ENCODE results near the gene TRIM2. TPM values are rescaled to one million over a fixed set of nuclear protein-coding genes. Genes with fewer than 3 reads are reported as not detected.

TRIM2 gene
- total and polyA plus RNA-seq, 3 donors from 2014 or later: 6.1 to 12.8 (median 10.7) TPM

DNA sequence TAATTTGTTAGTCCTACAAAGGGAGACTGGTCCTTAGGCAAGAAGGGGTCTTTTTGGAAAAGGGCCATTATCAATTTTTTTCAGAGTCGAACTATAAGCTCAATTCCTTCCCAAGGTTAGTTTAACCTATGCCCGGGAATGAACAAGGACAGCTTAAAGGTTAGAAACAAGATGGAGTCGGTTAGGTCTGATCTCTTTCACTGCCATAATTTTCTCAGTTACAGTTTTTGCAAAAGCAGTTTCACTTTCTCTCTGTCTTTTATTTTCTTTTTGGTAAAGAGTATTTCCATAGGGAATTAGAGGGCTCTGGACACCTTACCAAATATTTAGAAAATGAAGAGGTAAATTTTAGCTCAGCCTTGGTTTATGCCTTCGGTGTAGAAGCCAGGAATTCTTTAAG lies 64.1 kb downstream of the TRIM2 start:
- 48 to 67% methylated on average over 4 of the region's 4 CpGs for WGBS, 2 donors
- no peak overlapping the region for H3K4me3 ChIP-seq
- no peak for DNase-seq
- TF ChIP-seq POLR2A (IDR thresholded peaks at IDR 0.05): no peak
- TF ChIP-seq, protein P1, sequence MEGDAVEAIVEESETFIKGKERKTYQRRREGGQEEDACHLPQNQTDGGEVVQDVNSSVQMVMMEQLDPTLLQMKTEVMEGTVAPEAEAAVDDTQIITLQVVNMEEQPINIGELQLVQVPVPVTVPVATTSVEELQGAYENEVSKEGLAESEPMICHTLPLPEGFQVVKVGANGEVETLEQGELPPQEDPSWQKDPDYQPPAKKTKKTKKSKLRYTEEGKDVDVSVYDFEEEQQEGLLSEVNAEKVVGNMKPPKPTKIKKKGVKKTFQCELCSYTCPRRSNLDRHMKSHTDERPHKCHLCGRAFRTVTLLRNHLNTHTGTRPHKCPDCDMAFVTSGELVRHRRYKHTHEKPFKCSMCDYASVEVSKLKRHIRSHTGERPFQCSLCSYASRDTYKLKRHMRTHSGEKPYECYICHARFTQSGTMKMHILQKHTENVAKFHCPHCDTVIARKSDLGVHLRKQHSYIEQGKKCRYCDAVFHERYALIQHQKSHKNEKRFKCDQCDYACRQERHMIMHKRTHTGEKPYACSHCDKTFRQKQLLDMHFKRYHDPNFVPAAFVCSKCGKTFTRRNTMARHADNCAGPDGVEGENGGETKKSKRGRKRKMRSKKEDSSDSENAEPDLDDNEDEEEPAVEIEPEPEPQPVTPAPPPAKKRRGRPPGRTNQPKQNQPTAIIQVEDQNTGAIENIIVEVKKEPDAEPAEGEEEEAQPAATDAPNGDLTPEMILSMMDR (IDR thresholded peaks at IDR 0.05): no peak
- H3K27ac ChIP-seq: no peak overlapping the region
- intact Hi-C loops (cut with DNase I; ENCODE audit: low total_unique reads): no loop called here
- no peaks in the 10 kb centered on the region for H3K27me3 ChIP-seq
- H3K36me3 ChIP-seq (ENCODE audit: low read depth, missing control alignments): no peaks in the 10 kb centered on the region
- H3K9me3 ChIP-seq: no peaks in the 10 kb centered on the region
- no peaks in the 10 kb centered on the region for H3K4me1 ChIP-seq

DNA sequence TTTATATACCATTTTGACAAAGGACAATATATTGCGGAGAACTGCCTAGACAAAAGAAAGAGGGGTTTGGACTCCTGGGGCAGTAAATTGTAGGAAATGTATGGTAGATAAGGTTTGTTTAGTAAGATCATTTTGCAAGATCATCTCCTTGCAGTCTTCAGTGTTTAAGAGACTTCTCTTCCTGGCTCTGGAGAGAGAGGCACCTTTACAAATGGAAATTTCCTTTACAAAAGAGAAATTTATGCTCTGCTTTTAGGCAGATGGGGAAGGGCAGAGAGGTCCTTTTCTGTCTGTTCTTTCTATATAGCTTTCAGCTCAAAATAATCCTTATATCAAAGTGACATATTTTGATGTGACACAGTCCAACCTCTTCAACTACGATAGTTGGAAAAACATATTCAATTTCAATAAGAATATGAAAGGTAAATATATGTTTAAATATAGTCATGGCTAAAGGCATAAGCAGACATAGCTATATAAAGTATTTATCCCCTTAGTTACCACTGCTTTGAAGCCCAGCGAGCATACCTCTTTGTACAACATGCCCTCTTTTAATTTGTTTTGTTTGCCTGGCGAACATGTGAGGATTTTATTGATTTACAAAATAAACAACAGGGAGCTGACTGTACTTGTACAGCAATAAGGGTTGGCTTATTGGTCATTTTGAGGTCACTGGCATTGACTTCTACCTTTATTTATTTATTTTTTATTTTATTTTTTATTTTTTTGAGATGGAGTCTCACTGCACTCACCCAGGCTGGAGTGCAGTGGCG lies 65.2 kb downstream of the TRIM2 start:
- 87 to 92% methylated on average over 5 of the region's 5 CpGs for WGBS, 2 donors
- TF ChIP-seq, protein P1 (IDR thresholded peaks at IDR 0.05): no peak
- TF ChIP-seq POLR2A (IDR thresholded peaks at IDR 0.05): no peak
- intact Hi-C loops (cut with DNase I; ENCODE audit: low total_unique reads): no loop called here
- Histone ChIP-seq H3K4me3 (no peak overlapping the region), H3K27me3 (no peaks in the 10 kb centered on the region), H3K4me1 (no peaks in the 10 kb centered on the region), H3K9me3 (no peaks in the 10 kb centered on the region), H3K27ac (no peak overlapping the region), H3K36me3 (ENCODE audit: low read depth, missing control alignments) (no peaks in the 10 kb centered on the region)
- DNase-seq: no peak

DNA sequence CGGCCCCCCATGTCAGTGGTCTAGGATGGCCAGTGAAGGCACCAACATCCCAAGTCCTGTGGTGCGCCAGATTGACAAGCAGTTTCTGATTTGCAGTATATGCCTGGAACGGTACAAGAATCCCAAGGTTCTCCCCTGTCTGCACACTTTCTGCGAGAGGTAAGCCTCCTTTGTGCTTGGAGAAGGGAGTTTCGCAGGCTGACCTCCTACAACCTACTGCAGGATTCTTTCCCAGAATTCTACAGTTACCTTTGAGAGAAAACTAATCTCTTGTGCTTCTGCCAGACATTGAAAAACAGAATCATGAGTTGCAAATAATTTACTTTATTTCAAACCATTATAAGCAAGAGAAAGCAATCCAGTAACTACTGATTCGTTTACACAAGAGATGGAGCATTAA lies 66.1 kb downstream of the TRIM2 start:
- H3K4me1 ChIP-seq: no peaks in the 10 kb centered on the region
- intact Hi-C loops (cut with DNase I; ENCODE audit: low total_unique reads): no loop called here
- H3K4me3 ChIP-seq: no peak overlapping the region
- no peaks in the 10 kb centered on the region for H3K27me3 ChIP-seq
- WGBS, 2 donors: 75 to 85% methylated on average over 6 of the region's 6 CpGs
- H3K27ac ChIP-seq: no peak overlapping the region
- DNase-seq: no peak
- no peak for TF ChIP-seq POLR2A (IDR thresholded peaks at IDR 0.05)
- TF ChIP-seq, protein P1 (IDR thresholded peaks at IDR 0.05): no peak
- H3K9me3 ChIP-seq: no peaks in the 10 kb centered on the region
- no peaks in the 10 kb centered on the region for H3K36me3 ChIP-seq (ENCODE audit: low read depth, missing control alignments)

DNA sequence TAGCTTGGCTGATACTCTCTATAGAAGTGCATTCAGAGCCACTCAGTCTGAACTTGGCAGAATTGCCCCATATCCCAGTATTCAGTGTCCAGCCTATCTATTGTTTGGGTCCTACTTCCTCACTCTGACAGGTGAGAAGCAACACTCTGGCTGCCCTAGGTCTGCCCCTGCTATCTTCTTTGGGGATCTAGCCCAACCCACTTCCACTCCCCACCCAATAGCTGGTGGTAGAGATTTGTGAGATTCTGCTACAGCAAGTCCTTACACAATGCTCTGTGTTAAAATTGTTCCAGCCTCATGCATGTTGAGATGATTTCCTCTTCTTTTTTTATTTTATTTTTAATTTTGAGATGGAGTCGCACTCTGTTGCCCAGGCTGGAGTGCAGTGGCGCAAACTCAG lies 67.6 kb downstream of the TRIM2 start:
- no peak for DNase-seq
- WGBS, 2 donors: 95 to 100% methylated on average over 2 of the region's 2 CpGs
- intact Hi-C loops (cut with DNase I; ENCODE audit: low total_unique reads): no loop called here
- Histone ChIP-seq H3K4me1 (no peaks in the 10 kb centered on the region), H3K36me3 (ENCODE audit: low read depth, missing control alignments) (no peaks in the 10 kb centered on the region), H3K4me3 (no peak overlapping the region), H3K9me3 (no peaks in the 10 kb centered on the region), H3K27ac (no peak overlapping the region), H3K27me3 (no peaks in the 10 kb centered on the region)
- TF ChIP-seq, protein P1 (IDR thresholded peaks at IDR 0.05): no peak
- no peak for TF ChIP-seq POLR2A (IDR thresholded peaks at IDR 0.05)

DNA sequence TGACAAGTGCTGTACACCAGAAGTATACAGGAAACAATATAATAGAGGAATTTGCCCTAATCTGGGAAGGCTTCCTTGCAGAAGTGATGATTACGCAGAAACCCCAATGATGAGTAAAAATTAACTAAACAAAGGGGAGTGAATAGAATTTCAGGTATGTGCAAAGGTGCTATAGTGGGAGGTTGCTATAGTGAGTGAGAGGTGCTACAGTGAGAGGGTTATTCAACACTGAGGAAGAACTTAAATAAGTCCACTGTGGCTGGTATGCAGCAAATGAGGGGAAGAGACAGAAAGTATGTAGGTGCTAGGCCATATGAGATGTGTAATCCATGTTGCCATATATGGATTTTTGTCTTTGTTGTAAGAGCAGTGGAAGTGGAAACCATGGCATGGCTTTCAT lies 69.5 kb downstream of the TRIM2 start:
- 96 to 98% methylated on average over 1 of the region's 1 CpG for WGBS, 2 donors
- intact Hi-C loops (cut with DNase I; ENCODE audit: low total_unique reads): no loop called here
- Histone ChIP-seq H3K4me3 (no peak overlapping the region), H3K4me1 (no peaks in the 10 kb centered on the region), H3K27me3 (no peaks in the 10 kb centered on the region), H3K9me3 (no peaks in the 10 kb centered on the region), H3K36me3 (ENCODE audit: low read depth, missing control alignments) (no peaks in the 10 kb centered on the region), H3K27ac (no peak overlapping the region)
- no peak for DNase-seq
- TF ChIP-seq, protein P1 (IDR thresholded peaks at IDR 0.05): no peak
- no peak for TF ChIP-seq POLR2A (IDR thresholded peaks at IDR 0.05)
